NCI-H2029 (cell line): ENCODE measurements around the gene LIFR.
"Not testable (repeated sequence)": the region's sequence is repeated elsewhere in the genome, so short reads cannot be mapped to it uniquely, and the experiment has no call there.

Experiments
- DNase-seq: peaks from one replicate; lab custom pipeline; 2025; lab: John Stamatoyannopoulos, UW

LIFR gene

DNA sequence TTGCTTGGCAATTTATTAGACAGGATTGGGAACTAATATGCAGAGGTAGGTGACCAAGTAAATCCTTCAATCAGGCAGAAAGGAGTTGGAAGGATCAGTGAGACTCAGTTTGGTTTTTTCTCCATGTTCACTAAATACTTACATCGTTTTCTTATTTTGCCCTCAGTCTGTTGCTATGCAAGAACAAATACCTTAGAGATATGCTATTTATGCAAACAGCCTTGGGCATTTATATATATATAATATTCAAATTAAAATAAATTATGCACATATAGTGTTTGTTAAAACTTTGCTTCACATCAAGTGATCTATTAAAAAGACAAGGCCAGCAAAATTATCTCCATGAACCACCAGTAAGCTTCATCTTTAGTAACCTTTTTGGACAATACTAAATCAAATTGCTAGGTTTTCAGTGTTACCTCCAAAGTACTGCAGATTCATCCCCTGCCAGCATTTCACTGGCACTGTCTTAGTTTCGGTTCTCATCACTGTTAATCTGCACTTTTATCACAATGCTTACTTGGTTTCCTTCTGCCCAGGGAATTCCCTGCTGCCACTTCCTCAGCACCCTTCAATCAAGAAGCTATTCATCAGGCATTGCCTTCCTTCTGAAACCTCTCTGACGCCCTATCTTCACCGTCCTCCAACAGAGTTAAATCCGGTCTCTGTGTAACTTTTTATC is 26.0 kb upstream of the LIFR start:
- DNase-seq = no peak

DNA sequence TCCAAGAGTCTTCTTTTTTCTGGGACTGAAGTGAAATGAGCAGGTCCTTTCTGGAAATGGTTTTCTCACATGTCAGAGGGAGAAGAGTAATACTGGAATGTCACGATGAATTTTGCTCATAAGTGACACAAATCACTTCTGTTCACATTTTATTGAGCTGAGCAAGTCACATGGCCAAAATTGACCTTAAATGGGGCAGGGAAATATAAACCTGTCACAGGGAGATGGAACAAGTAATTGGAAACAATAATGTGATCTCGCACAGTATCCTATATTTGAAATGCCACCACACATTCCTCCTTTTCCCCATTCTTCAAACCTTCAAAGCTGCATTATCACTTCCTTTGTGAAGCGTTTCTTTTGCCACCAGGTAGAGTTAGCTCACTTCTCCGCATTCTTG is 25.2 kb upstream of the LIFR start:
- no peak for DNase-seq

DNA sequence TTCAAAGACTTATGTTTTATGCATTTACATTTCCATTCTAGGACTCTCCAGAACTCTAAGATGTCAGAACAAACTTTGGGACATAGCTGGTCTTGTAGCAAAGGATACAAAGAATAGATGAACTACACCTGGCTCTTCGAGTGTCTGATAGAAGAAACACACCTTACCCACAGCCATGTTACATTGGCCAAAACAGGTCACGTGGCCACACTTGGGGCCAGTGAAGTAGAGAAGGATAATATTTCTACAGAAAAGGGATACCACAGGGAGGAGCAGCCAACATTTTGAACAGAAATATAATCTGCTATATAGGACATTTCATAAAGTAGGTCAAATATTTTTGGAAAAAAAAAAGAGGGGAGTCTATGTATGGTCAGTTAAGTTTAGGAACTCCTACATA is 22.7 kb upstream of the LIFR start:
- DNase-seq = no peak

DNA sequence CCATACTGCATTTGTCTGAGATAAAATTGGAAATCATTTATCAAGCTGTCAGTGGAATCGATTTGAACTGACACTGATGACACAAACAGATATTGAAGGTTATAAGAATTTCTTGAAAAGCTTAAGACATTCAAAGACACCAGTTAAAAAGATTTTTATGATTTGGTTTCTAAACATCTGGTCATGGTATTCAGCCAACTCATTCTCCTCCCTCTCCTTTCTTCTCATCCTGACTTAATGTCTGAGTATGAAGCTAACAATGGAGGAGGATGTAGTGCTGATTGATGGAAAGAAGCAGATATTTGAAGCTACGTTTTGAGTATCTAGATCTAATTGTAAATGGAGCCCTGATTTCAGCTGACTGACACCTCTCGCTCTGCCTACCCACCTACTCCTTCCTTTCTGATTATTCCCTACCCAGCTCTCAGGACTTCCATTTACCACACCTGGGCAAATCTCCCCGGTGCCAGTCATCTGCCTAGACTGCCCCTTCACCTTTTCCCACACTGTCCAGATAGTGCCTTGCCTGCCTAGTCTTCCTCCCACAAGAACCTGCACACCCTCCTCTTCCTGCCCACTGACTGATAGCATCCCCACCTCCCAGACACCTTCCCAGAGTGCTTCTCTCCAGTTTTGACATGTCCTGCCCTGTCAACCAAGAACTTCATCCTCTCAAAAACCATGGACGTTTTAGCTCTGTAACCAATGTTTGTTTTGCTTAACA is 20.7 kb upstream of the LIFR start:
- DNase-seq = no peak

DNA sequence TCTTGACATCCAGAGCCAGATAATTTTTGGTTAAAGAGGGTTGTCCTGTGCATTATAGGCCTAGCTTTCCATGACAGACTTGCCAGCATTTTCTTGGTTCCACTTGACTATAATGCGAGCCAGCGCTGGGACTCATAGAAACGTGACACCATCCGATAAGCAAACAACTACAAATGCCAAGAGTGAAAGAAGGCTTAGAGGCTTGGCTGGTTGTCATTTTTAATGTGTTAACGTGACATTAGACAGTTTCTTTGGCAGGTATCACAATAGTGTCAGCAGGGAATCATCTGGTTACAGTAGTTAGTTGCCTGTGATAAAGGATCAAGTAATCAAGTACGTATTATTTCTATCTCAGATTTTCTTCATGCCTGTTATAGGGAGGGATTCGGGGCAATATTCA is 20.0 kb upstream of the LIFR start:
- peak; percentile 87 for DNase-seq

DNA sequence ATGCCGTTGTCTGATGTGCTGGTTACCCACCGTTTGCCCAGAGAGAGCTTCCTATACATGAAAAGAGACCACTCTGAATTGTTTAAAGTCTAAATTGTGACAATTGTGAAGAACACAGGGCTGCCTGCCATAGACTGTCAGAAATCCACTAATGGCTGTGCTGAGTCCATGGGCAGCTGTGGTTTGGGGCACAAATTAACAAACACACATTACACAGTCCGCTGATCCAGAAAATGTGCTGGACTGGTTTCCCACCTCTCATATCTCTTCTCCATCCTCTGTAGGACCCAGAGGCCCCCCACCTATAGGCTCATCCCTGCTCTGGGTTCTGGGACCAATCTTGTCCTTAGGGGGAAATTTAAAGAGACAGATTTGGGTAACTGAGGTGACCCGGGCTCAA is 19.0 kb upstream of the LIFR start:
- DNase-seq = no peak

DNA sequence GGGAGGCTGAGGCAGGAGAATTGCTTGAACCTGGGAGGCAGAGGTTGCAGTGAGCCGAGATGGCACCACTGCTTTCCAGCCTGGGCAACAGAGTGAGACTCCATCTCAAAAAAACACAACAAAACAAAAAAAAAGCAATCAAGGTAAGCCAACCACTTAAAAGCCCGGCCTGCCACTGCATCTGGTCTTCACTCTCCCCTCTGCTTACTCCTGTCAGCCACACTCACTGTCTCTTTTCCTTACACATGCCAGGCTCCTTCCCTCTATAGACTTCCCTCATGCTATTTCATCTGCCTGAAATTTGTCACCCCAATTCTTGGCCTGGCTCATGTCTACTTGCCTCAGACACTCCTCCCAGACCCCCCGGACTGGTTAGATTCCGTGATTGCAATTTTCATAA is 17.6 kb upstream of the LIFR start:
- DNase-seq = no peak

DNA sequence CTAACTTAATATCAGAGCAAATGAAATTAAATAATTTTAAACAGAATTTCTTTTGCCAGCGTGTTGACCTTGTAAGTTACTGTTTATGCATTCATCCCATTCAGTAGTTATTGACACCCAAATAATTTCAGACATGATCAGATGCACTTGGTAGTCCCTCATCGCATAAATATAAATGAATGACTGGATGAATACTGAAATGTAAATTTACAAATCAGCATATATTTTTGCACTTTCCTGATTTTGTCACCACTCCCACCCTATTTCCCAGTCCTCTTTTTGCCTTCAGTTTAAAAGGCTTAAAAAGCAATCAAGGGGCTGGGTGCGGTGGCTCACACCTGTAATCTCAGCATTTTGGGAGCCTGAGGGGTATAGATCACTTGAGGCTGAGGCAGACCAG is 17.1 kb upstream of the LIFR start:
- no peak for DNase-seq

DNA sequence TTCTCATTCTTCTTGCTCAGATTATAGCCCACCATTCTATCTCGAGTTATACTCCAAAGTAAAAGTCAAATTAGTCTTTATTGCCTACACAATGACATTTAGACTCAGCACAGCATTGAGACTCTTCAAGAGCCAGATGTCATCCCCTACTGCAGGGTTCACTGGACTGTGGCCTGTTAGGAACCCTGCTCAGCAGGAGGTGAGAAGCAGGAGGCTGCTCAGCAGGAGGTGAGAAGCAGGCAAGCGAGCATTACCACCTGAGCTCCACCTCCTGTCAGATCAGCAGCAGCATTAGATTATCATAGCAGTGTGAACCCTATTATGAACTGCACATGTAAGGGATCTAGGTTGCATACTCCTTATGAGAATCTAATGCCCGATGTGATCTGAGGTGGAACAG is 12.7 kb upstream of the LIFR start:
- no peak for DNase-seq

DNA sequence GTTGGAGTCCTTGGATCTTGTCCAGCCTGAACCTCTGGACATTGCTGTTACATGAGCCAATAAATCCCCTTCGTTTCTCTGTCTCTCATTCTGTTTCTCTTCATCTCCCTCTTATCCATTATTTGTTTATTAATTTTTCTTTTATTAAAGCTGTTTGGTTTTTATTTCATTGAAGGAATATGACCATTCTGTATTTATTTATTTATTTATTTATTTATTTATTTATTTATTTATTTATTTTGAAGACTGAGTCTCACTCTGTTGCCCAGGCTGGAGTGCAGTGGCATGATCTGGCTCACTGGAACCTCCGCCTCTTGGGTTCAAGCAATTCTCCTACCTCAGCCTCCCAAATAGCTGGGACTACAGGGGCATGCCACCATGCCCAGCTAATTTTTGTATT is 10.9 kb upstream of the LIFR start:
- not testable (repeated sequence) for DNase-seq

DNA sequence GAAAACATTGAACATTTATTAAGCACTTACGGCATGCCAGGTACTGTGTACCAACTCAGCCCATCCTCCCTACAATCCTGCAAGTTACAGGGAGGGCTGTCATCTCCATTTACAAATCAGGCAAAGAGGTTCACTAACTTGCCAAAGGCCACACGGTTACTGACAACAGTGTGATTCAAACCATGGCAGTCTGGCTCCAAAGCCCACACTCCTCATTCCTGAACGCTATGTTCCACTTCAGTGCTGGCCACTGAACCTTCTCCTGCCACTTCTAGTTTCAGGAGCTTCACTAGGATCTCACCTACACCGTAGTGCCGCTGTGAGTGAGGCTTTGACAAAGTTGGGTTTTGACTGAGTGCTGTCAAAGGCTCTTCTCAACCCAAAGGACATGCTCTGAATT is 7.2 kb upstream of the LIFR start:
- no peak for DNase-seq

DNA sequence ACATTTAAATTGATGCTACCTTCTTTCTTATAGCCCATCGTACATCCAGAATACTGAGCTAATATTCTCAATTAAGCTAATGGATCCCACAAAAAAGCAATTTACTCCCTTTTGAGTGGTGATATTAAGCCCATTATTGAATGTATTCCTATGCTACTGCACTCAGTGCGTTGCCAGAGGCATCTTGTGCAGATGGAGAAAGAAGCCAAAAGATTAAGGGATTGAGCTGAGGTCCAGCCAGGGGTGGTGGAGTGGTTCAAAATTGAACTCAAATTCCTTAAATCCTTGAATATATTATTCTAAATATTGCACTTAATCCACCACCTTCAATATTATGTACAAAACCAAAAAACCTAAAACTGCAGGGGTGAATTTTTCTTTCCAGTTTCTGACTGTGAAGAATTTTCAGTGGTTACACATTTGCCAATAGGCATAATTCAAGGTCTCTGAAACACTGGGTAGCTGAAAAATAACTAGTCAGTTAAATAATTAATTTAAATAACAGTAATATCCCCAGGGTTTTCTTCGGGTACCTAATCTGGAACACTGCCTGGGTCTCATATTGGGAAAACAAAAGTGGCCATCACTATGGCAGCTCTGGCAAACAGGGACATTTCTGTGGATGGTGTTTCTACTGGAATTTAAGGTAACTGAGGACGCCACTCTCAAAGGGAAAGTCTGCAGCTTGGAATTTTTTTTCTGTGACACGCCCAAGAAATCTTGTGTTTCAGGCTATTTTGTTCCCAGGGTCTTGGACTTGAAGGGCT is 6.2 kb upstream of the LIFR start:
- no peak for DNase-seq

DNA sequence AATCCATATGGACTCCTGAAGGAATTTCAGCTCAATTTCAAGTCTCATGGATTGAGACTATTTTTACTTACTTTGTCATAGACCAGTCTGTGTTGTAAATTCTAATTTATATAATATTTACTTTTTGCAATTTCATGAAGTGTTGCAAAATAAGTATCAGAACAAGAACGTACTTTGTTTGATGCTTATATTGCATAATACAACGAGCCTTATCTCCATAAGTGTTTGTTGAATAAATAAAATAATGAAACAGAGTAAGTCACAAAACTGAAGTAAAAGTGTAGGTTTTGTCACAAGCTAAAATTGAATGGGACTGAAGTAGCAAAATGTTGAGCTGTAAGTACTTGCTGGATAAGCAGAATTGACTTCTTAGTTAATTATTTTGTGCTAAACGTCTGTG is 3.0 kb upstream of the LIFR start:
- no peak for DNase-seq

DNA sequence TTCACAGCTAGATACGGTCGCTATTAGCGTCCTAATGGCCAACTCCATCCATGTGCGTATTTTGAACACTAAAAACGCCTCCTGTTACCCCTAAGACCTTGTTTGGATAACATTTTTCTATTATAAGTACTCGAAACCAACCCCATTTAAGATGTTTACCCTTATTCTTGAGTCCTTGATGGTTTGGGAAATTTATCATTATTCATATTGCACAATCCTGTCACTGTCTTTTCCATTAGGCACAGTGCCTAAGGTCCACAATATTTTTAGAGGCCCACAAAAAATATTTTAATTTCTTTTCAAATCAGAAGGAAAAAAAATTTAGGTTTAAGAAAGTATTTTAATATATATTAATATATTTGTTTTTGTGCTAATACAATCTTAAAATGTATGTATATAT is 1.3 kb upstream of the LIFR start:
- DNase-seq = no peak

DNA sequence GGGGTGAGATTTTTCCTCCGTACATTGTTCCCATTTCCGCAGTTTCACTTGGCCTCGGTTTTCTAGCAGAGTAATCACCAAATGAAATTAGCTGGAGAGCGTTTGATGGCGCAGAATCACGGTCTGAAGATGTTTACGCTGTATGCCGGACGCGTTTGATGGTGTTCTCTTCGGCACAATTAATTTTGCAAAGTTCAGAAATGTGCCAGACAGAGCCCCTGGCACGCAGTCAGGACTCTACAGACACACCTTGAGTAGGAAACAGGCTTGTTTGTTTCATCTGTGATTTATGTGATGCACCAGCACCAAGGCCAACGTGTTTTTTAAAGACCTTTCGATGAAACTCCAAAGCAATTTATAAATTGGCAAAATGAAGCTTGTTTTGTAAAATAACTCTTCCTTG is 863 bp upstream of the LIFR start:
- no peak for DNase-seq

DNA sequence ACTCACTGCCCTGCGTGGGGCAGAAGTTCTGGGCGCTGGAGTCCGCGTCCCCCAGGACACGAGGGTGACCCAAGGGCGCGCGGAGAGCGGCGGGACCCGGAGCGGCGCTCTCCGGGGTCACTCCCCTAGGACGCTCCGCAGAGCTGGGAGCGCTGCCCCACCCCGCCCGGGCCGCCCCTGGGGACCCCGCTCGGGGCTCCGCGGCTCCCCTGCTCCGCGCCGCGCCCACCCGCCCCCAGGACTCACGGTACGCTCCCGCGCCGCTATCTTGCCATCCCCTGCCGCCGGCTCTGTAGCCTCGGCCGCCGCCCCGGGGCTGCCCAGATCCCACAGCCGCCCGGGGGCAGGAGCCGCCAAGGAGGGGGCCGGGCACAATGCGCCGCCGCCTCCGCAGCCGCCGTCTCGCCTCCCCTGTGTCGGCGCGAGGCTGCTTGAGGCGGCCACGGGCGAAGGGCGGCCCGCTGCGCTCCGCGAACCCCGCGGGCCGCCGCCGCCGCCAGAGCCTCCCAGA is 303 bp downstream of the LIFR start:
- DNase-seq = peak; percentile 47

DNA sequence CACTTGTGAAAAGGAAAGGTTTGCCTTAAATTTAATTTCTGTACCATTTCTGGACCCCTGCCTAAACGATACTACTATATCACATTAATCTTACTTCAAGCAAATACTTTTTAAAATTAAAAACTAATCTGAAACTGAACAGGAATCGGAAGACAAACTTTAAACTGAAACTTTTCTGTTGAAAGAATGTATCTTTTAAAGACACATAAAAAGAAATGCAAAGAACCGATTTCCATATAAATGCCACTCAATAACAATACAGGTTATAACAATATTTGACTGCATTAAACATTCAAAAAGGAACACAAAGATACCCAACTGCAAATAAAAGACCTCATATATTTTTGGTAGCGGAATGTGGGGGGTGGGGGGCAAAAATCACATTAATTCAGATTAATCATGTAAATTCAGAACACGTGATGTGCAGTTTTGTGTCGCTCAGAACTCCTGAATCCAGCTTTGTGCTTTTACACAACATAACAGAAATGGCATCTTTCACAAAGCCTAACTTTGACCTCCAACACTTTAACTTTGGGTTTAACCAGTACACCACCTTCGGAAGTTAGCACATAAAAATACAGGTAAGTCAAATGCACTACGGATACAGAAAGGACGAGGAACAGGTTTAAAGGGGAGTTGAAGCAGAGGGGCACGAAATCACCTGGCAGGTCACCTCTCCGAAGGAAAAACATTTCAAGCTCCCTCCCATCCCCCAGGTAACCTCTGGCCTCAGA is 925 bp downstream of the LIFR start:
- DNase-seq = no peak

DNA sequence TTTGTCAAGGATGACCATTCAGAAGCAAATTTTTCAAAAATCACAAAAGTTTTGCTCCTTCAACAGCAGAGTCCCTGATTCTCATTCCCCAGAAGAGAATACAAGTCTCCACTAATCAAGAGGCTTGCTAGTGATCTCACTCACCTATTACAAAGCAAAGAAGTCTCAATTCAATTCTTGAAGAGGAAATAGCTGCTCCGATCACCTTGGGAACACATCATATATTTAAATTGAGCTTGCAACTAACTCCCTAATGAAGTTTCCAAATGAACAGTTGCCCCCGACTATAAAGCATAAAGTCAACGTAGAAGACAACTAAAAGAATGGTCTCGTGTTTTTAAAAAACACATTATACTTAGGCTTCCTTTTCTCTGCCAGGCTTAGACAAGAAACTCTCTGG is 1.6 kb downstream of the LIFR start:
- no peak for DNase-seq

DNA sequence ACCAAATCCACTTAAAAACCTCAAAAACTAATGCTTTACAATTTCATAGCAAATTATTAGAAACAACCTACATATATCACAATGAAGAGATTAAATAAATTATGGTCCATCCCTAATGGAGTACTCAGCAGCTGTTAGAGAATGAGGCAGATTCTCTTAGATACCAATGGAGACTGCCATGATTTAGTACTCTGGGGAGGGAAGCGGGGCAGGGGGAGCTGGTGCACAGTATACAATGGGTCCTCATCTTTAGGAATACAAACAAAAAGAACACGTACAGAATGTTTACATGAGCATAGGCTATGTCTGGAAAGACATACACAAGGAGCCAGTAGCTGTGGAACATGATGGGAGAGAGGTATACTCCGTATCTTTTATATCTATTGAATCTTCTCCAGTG is 2.0 kb downstream of the LIFR start:
- no peak for DNase-seq

DNA sequence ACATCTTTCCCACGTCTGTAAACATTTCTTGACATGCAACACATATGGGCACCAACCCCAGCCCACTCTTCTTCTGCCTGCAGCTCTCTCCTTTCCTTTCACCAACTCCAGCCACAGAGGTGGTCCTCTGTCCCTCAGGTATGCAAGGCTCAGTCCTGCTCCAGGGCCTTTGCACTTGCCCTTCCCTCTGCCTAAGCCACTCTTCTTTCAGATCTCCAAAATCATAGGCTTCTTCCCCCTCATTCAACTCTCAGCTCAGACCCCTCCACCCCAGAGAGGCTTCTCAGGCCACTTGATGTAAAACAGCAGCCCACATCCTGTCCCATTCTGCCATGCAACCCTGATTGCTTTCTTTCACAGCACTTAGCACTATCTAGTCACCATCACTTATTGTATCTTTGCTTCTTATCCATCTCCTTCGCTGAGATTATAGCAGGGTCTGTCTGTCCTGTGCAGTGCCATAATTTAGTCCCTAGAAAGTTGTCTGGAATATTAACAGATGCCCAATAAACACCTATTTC is 3.4 kb downstream of the LIFR start:
- DNase-seq = no peak

DNA sequence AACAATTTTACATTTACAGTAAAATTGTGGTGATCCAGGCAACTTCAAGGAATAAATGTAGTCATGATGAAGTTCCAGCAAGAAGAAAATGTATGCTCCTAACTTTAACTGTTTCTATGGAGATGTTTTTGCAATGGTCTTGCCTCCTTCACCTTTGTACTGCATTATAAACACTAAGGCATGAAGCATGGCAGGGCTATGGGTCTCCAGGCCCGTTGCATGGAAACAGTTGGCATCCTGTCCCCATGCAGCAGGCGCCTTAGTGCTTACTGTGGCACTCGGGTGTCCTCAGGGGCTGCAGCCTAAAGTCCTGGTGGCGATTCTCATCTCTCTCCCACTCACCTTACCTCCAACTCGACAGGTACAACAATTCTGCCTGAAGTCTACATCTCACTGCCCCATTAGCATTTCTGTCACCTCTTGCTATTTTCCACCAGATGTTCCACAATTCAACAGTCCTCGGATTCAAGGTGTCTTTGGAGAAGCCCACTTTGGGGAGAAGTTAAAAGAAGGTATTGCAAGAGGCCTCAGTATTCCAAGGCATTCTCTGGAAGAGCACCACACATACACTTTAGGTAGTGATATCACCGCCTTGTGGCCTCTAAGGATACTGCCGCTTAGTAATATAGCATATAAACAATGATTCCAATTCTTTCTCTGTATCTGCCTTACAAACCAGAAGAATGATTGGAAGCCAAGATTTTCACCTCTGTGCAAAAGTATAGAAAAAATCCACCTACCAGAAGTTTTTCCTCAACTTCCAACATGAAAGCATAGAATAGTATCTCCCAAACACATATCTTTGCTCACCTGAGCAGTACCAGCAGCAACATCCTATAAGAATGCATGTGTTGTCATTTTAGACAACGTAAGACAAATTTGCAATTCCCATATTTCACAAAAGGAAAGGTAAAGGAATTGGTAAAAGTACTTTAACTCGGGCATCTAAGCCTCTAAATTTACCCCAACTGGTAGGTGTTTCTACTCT is 5.1 kb downstream of the LIFR start:
- peak; percentile 41 for DNase-seq
